Stimulated activated CD8-positive, alpha-beta memory T cell treated with anti-CD3 and anti-CD28 coated beads, Interleukin-2, amount 100 ng/mL, for 1 hour (primary cell): ENCODE data around the gene STXBP1.

Experiments
- DNase-seq, 2 donors: peaks; one replicate each; pipeline ENCODE4 v3.0.0-alpha.2; 2020; ENCODE audit warnings: low read depth in 2 of 2

Gene STXBP1

GRCh38 chr9:127714951-127715469 is 102.9 kb downstream of the STXBP1 start:
- no peak for DNase-seq

GRCh38 chr9:127715470-127716337 is 103.6 kb downstream of the STXBP1 start, which contains the start of the genes PTRH1 and TTC16:
Gene PTRH1, minus strand, starts transcription at chr9:127715663. Its CDS starts 24 bp downstream, at chr9:127715639.
Gene TTC16, plus strand, starts transcription at chr9:127716079. Its CDS starts 67 bp downstream, at chr9:127716146.
- peak; percentile 94 to 96 for DNase-seq

- no peak for DNase-seq
These were observed 104.3 kb downstream of the STXBP1 start for GRCh38 chr9:127716412-127716811.

- DNase-seq = no peak
These were observed 105.7 kb downstream of the STXBP1 start for GRCh38 chr9:127717766-127718165.

- DNase-seq = no peak
These were observed 108.2 kb downstream of the STXBP1 start for GRCh38 chr9:127720031-127720864.

GRCh38 chr9:127720865-127721227 is 108.8 kb downstream of the STXBP1 start:
- DNase-seq = no peak

GRCh38 chr9:127721391-127721821 is 109.3 kb downstream of the STXBP1 start:
- DNase-seq = no peak

GRCh38 chr9:127722055-127722745 is 110.1 kb downstream of the STXBP1 start:
- DNase-seq = no peak

GRCh38 chr9:127723013-127723412 is 110.9 kb downstream of the STXBP1 start:
- no peak for DNase-seq

GRCh38 chr9:127723444-127723843 is 111.4 kb downstream of the STXBP1 start:
- no peak for DNase-seq

- no peak for DNase-seq
These were observed 111.9 kb downstream of the STXBP1 start for GRCh38 chr9:127724012-127724411.

GRCh38 chr9:127726871-127727270 is 114.8 kb downstream of the STXBP1 start:
- no peak for DNase-seq

- DNase-seq = no peak
These were observed 116.7 kb downstream of the STXBP1 start for GRCh38 chr9:127728808-127729207.

- no peak for DNase-seq
These were observed 117.6 kb downstream of the STXBP1 start for GRCh38 chr9:127729522-127730256.

GRCh38 chr9:127730262-127730661 is 118.2 kb downstream of the STXBP1 start:
- DNase-seq = no peak

GRCh38 chr9:127730799-127731410 is 118.8 kb downstream of the STXBP1 start:
- no peak for DNase-seq

GRCh38 chr9:127731938-127732337 is 119.9 kb downstream of the STXBP1 start:
- DNase-seq = no peak

- DNase-seq = no peak
These were observed 120.4 kb downstream of the STXBP1 start for GRCh38 chr9:127732444-127732843.

- DNase-seq = no peak
These were observed 121.5 kb downstream of the STXBP1 start for GRCh38 chr9:127733614-127734013.

- no peak for DNase-seq
These were observed 122.2 kb downstream of the STXBP1 start for GRCh38 chr9:127734247-127734746.
